Stimulated activated CD4-positive, alpha-beta T cell treated with anti-CD3 and anti-CD28 coated beads, Interleukin-12 subunit alpha, Interleukin-12 subunit beta, amount 100 ng/mL, for 48 hours (primary cell): ENCODE results near the gene L1CAM.
A peak's percentile ranks its signal among the peaks of the same experiment; 100 is the strongest.

ENCODE experiments used
- DNase-seq, 3 donors: peaks; one replicate each; pipeline ENCODE4 v3.0.0-alpha.2; 2020; ENCODE audit warnings: low read depth in 2 of 3, low spot score in 1 of 3

The L1CAM gene

DNA sequence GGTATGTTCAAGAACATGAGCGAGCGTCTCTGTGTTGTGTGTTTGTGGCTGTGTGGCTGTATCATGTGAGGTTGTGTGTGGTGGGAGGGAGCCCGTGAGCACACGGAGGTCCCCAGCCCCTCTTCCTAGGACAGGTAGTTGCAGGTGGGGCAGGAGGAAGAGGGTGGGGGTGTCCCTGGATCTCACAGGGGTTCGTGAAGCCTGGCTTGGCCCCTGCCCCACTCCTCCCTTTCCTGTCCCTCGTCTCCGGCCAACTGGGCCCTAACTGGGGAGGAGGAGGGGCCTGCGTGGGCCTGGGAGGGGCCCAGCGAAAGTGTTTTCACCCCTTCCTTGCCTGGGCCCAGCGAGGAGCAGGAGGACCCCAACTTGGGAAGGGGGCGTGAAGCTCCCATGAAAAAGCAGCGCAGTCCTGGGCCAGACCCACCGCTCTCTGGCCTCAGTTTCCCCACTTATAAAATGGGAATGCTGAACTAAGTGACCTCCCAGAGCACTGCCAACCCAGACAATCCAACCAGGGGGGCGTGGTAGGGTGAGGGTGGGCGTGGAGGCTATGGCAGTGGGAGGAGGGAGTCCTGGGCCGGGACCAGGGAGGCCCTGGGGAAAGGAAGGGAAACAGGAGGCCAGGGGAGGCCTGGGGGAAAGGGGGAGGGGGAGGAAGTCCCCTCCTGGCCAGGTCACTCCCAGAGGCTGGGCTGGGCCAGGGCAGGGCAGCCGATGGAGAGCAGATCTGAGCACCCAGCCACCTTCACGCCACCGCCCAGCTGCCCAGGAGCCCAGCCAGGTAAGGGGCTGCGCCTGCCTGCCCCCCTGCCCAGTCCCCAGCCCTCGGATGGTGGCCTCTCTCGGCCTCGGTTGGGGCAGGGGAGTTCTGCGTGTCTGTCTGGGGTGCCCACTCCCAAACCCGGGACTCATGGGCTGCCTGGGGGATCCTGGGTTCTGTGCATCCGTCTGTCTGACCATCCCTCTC, 18.3 kb upstream of the L1CAM start, which contains the start of gene AVPR2:
Gene AVPR2, plus strand, starts transcription at position 683 of the 967 bp plus-strand sequence. CDS start 473 bp downstream, outside the sequence.
- DNase-seq = no peak

DNA sequence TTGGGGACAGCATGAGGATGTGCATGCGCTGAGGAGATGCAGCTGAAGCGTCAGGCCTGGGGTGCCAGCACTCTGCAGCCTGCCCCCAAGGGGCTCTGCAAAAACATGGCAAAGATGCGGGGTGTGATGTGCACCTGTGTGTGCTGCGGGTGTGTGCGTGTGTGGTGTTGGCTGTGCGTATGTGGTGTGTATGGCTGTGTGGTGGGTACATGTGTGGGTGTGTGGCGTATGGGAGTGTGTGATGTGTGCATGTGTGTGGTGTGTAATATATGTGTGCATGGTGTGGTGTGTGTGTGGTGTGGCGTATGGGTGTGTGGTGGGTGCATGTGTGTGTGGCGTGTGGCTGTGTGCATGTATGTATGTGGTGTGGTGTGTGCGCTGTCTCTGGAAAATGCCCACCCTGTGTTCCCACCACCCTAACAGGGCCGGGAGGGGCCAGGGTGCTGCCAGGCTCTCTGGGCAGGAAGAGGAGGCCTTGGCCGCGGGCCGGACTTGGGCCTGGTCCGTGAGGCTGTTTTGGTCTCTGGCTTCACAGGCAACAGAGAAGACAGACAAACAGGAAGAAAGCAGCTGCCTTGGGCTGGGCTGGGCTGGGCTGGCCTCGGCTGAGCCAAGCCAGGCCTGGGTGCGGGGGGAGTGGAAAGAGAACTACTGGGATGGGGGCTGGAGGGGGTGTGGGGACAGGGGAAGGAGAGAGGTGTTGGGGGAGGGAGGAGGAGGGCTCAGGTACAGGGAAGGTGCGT, 17.4 kb upstream of the L1CAM start:
- DNase-seq = no peak

DNA sequence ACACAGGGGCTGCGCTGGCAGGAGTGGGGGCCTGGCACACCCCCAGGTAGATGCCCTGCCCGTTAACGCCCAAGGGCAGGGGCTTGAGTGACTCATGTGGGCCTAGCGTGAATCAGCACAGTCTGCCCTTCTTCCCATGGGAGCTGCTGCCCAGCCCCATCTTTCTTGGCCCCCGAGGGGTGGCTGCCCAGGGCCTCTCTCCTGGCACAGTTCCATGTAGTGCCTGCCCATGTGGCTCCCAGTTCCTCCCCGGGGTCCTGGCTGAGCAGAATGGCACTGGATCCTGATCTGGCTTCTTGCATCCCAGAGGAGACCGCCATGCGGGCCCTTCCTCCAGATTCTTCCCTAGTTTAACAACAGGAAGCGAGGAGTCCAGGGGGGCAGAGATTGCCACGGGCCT, 16.4 kb upstream of the L1CAM start:
- DNase-seq = no peak

DNA sequence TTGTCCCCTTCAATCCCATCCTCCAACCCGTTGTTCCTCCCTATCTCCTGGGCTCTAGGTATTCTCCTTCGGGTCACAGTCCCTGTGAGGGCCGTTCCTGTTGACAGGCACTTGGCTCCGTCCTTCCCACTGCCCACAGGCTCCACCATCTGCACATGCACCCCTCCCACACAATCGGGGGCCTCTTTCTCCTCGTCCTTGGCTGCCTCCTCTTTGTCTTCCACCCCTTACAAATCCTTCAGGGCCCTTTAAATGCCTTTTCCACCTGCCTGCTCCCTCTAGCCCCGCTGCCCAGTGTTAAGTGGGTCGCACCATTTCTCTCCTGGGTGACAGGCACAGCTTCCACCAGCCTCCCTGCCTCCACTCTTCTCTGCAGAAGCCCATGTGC, 15.8 kb upstream of the L1CAM start:
- DNase-seq = no peak

DNA sequence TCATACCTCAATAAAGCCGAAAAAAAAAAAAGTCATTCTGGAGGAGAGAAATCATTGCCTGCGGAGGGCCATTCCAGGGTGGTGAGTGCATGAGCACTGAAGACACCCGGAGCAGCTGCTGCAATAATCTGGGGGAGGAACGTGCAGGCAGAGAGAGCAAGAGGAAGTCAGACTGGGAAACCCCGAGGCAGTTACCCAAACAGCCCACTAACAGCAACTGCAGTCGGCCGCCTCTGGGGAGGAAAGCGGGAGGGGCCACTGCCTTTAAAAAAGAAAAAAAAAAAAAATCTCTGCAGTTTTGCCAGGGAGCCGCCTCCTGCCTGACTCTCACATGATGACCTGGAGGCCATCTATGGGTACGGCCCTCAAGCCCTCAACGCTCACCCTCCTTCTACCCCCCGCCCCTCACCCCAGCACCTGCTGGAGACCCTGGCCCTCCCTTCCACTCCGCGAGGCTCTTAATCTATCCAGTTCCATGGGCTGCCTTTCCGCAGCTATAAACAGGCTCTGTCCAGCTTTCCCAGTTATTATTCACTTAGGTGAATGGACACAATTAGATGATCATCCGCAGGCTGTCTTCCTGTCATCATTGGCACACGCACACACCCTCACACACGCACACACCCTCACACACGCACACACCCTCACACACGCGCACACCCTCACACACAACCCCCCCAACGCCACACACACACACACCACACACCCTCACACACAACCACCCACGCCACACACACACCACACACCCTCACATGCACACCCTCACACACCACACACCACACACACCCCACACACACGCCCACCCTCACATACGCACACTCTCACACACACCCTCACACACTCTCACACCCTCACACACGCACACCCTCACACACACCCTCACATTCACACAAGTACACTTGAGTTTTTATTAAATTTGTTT, 15.1 kb upstream of the L1CAM start:
- DNase-seq = peak in 2 of 3 donors; percentile 32 to 42

DNA sequence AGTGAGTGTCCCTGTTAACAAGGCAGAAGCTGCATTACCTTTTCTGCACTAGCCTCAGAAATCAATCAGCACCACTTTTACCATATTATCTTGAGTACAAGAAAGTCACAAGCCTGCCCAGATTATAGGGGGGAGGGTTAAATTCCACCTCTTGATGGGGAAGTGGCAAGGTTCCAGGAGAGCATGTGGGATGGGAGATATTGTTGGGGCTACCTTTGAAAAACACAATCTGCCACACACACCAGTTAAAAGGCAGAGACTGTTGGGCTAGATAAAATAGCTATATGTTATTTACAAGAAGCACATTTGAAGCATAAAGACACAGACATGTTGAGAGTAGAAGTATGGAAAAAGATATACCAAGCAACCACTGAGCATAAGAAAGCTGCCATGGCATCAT, 11.9 kb upstream of the L1CAM start:
- DNase-seq = no peak

DNA sequence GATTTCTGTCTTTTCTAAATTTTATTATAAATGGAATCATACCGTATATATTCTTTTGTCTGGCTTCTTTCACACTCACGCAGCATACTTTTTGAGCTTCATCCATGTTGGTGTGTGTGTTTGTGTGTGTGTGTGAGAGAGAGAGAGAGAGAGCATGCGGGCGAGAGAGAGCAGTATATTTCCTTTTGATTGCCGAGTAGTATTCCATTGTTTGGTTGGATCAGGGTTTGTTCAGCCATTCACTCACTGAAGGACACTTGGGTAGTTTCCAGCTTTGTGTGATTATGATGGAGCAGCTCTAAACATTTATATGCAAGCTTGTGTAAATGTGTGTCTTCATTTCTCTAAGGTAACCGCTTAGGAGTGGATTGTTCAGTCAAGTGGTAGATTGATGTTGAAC, 3.1 kb upstream of the L1CAM start:
- no peak for DNase-seq

DNA sequence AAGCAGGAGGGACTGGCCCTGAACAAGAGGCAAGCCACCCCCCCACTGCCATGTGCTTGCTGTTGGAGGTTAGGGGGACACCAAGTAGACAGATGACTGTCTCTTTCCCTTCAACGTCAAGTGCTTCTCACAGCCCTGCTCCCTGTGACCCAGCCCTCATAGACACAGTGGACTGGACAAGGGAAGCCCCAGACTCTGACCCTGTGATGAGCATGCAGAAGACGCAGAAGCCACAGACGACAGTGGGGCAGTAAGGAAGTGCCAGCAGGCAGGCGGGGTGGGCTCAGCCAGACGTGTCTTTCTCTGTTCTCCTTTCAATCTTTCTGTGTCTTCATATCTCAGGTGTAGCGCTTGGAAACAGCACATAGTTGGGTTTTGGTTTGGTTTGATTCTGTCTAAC, 2.4 kb upstream of the L1CAM start:
- no peak for DNase-seq

DNA sequence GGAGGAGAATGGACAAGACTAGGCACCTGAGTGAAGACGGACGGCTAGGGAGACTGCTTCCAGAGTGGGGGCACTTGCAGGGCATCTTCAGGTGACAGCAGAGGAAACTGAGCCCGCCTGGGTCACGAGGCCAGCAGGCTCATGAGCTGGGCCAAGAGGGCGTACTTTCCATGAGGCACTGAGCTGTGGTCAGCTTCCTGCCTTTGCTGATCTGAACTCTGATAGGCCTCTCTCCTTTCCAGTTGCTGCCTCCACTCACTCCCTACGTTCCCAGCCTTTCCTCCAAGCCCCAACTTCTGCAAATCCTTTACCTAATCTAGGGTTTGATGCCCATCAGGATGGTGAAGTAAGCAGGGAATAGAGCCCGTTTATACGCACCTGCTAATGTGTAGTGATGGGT, 1.4 kb upstream of the L1CAM start:
- no peak for DNase-seq

DNA sequence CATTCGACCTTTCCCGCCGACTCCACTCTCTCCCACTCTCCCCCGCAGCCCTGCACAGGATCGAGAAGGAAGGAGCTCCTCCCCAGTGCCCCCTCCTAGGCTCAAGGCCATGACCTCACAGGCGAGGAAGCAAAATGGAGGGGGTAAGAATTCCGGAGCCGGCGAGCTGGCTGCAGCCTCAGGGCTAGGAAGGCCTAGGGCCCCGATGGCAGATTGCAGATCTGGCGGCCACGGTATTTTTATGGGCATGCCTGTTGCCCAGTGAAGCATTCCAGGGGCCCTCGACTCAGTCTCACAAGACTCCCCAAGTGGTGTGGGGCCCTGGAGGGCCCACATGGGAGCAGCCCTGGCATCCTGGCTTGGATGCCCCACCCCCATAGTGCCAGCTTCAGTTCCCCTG, 942 bp upstream of the L1CAM start:
- DNase-seq = no peak

DNA sequence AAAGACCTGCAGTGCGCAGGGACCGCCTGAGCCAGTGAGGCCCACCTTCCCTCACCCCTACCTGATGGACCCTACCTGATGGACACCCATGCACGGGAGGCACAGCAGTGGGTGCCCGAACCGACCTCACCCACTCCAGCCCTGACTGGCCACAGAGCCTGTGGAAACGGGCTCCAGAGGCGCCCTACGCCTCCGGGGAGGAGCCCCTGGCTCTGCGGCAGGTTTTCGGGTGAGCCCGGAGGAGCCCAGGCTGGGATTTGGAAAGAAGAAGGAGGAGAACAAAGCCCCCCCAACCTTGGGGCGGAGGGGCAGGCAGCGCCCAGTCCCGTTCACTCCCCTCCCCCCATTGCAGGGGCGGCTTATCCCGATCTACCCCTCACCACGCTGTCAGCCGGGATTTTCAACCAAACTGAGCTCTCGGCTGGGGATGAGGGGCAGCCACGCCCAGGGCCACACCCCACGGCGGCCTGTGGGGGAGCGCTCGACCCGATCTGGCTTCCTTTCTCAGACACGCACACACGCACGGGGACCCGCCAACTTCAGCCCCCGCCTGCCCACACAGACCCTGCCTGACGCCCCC, 675 bp downstream of the L1CAM start:
- DNase-seq = no peak

DNA sequence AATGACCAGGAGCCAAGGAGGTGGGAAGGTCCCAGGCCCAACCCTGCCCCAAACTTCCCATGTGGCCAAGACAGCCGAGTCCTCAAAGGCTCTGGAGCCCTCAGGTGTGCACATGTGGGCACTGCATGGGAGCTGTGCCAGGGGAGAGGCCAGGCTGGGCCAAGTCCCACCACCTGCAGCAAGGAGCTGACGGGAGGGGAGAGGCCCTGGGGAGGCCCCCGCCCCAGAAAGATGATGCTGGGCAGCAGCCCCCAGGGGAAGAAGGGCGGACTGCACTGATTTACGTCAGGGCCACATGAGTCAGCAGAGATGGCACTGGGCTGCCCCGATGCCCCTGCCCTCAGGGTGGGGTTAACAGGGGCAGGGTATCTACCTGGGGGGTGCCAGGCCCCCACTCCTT, 1.4 kb downstream of the L1CAM start:
- DNase-seq = no peak

DNA sequence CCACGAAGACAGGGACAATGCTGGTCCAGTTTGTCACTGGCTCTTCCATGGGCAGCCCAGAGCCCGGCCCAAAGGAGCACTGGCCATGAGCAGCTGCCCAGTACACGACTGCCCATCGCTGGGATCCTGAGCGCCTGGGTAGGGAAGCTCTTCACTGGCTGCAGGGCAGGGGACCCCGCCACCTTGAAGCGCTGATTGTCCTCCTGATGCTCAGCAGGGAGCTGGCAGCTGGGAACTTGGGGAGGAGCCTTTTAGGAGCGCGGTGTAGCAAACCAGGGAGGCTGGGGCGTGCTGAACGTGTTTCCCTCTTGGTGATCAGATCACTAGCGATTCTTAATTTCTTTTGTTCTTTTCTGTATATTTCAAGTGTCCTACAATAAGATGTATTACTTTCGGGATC, 1.8 kb downstream of the L1CAM start:
- no peak for DNase-seq

DNA sequence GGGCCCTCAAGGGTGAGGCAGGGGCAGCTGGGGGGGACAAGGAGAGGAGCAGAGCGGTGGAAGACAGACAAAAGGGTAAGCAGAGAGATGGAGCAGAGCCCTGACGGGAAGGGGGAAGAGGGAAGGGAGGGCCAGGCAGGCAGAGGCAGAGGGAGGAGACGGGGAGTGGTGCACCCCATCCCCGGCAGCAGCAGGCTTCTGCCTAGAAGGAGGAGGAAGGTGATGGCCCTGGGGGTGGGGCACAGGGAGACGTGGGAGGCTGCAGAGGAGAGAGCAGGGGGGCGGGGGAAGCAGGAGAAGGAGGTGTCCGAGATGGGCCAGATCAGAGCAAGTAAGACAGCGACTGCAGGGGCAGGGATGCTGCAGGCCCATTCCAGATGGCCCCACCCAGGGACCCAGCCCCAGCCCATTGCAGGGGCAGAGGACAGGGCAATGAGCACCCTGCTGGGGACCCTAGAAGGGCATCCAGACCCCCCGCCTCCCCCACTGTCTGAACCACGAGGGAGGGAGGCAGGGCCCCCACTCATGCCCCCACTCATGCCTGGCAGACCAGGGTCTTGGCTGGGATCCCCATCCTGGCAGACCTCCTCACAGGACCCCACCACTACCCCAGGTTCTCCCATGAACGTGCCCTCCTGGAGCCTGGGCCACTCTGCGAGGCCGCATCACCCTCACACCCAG, 2.7 kb downstream of the L1CAM start:
- no peak for DNase-seq

DNA sequence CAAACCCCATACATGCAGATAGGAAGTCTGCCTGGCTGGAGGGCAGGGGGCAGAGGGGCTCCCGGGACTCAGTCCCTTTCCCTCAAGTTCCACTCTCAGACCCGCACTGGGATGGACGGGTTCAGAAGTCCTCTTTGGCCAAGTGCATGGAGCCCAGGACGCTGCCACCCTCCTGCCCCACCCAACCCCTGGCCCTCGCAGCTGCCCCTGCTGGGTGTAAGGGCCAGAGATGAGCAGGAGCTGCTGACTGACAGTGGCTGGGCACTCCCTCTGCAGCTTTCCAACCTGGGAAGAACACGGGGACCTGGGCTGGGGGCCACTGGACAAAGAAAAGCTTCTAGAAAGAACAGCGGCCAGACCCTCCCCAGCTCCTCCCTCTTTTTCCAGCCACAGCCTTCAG, 3.4 kb downstream of the L1CAM start:
- no peak for DNase-seq

DNA sequence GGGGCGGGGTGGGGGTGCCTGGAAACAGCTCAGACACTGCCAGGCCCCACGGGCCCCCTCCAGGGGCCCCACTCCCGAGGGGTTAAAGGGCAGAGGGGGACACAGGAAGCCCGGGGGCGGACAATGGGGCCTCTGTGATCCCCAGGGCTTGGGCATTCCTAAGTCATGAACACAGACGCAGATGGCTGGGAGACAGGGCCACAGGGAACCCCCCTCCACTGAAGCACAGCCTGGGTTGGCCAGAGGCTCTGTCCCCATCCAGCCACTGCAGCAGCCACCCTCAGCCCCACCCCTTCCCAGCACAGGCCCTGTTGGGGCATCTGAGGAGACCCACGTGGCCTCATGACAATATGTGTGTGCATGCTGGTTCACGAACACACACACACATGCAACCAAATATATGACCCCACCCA, 3.9 kb downstream of the L1CAM start:
- DNase-seq = no peak

DNA sequence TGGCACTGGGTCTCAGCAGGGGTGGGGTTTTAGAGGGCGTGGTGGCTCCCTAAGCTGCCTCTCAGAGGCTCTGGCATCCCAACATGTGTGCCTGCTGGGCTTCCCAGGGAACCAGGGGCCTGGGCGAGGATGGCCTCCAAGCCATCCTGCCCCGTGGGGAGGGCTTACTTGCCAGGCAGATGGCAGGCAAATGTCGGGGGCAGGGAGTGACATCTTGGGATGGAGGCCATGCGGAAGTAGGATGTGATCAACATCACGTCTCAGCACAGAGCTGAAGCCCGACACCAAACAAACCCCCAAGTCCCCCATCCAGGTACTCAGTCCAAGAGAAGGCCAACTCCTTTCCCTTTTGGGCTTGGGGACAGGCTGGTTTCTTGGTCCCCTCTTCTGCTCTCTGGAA, 4.7 kb downstream of the L1CAM start:
- no peak for DNase-seq

DNA sequence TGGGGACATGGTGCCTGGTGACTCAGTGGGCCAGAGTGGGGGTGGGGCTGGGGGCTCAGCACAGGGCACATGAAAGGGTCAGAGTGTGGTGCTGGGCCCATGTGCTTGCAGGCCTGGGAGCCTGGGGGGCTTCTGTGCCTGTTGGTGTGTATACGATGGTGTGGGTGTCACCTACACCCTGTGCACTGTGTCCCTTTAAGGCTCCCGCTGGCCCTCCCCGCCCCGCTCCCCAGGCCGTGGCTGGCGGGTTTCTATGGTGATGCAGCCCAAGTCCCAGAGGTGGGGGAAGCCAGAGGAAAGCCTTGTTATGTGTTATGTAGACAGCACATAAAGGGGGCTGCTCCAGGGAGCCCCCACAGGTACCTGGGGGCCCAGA, 5.5 kb downstream of the L1CAM start:
- DNase-seq = no peak

DNA sequence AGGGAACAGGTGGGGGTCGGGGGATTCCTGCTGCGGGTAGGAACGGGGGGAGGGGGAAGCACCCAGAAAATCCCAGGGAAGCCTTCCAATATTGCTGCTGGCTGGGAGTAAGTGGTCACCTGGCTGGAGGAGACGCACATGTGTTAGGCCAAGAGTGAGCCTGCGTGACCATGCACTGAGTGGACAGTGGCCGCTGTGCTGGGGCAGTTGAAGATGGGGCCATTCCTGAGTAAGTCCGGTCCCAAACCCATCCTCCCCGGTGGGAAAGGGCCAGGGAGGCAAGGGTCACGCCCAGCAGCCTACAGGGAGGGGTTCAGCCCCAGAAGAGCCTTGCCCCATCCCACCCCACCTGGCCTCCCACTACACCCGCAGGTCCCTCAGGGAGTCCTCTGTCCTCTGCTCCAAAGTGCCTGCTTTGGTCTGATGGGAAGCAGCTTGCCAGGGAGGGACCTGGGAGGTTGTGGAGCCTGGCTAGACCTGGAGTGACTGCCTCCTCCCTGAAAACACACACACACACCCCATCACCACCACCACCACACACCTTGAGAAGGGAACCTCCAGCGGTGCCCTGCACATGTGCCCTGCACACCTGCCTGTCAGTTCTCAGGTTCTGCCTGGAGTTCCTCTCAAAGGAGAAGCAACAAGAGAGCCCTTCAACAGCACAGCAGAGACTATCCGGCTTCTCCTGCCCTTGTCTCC, 6.1 kb downstream of the L1CAM start:
- DNase-seq = no peak
